ENCODE measurements around the gene IGFL4. TPM values are rescaled to one million over a fixed set of nuclear protein-coding genes. Genes with fewer than 3 reads are reported as not detected.

IGFL4 gene
- total and polyA plus RNA-seq, 2 of the 8 experiments (the other 6 are each of a cell fraction or from before 2014, with no cell fraction given) = 0.05 to 0.11 TPM

GRCh38 chr19:45990113-45990728 is 50.6 kb downstream of the IGFL4 start (continued):
- TF ChIP-seq, protein P1, sequence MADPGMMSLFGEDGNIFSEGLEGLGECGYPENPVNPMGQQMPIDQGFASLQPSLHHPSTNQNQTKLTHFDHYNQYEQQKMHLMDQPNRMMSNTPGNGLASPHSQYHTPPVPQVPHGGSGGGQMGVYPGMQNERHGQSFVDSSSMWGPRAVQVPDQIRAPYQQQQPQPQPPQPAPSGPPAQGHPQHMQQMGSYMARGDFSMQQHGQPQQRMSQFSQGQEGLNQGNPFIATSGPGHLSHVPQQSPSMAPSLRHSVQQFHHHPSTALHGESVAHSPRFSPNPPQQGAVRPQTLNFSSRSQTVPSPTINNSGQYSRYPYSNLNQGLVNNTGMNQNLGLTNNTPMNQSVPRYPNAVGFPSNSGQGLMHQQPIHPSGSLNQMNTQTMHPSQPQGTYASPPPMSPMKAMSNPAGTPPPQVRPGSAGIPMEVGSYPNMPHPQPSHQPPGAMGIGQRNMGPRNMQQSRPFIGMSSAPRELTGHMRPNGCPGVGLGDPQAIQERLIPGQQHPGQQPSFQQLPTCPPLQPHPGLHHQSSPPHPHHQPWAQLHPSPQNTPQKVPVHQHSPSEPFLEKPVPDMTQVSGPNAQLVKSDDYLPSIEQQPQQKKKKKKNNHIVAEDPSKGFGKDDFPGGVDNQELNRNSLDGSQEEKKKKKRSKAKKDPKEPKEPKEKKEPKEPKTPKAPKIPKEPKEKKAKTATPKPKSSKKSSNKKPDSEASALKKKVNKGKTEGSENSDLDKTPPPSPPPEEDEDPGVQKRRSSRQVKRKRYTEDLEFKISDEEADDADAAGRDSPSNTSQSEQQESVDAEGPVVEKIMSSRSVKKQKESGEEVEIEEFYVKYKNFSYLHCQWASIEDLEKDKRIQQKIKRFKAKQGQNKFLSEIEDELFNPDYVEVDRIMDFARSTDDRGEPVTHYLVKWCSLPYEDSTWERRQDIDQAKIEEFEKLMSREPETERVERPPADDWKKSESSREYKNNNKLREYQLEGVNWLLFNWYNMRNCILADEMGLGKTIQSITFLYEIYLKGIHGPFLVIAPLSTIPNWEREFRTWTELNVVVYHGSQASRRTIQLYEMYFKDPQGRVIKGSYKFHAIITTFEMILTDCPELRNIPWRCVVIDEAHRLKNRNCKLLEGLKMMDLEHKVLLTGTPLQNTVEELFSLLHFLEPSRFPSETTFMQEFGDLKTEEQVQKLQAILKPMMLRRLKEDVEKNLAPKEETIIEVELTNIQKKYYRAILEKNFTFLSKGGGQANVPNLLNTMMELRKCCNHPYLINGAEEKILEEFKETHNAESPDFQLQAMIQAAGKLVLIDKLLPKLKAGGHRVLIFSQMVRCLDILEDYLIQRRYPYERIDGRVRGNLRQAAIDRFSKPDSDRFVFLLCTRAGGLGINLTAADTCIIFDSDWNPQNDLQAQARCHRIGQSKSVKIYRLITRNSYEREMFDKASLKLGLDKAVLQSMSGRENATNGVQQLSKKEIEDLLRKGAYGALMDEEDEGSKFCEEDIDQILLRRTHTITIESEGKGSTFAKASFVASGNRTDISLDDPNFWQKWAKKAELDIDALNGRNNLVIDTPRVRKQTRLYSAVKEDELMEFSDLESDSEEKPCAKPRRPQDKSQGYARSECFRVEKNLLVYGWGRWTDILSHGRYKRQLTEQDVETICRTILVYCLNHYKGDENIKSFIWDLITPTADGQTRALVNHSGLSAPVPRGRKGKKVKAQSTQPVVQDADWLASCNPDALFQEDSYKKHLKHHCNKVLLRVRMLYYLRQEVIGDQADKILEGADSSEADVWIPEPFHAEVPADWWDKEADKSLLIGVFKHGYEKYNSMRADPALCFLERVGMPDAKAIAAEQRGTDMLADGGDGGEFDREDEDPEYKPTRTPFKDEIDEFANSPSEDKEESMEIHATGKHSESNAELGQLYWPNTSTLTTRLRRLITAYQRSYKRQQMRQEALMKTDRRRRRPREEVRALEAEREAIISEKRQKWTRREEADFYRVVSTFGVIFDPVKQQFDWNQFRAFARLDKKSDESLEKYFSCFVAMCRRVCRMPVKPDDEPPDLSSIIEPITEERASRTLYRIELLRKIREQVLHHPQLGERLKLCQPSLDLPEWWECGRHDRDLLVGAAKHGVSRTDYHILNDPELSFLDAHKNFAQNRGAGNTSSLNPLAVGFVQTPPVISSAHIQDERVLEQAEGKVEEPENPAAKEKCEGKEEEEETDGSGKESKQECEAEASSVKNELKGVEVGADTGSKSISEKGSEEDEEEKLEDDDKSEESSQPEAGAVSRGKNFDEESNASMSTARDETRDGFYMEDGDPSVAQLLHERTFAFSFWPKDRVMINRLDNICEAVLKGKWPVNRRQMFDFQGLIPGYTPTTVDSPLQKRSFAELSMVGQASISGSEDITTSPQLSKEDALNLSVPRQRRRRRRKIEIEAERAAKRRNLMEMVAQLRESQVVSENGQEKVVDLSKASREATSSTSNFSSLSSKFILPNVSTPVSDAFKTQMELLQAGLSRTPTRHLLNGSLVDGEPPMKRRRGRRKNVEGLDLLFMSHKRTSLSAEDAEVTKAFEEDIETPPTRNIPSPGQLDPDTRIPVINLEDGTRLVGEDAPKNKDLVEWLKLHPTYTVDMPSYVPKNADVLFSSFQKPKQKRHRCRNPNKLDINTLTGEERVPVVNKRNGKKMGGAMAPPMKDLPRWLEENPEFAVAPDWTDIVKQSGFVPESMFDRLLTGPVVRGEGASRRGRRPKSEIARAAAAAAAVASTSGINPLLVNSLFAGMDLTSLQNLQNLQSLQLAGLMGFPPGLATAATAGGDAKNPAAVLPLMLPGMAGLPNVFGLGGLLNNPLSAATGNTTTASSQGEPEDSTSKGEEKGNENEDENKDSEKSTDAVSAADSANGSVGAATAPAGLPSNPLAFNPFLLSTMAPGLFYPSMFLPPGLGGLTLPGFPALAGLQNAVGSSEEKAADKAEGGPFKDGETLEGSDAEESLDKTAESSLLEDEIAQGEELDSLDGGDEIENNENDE (IDR thresholded peaks at IDR 0.05; ENCODE audit: insufficient replicate concordance, low read length) = no peak
